EH (cell line): Measurements from ENCODE around the gene FRMD4A.
"Not testable (repeated sequence)": the region's sequence is repeated elsewhere in the genome, so short reads cannot be mapped to it uniquely, and the experiment has no call there.

Experiments
- DNase-seq: peaks from one replicate; pipeline ENCODE4 v3.0.0-alpha.2; 2015; ENCODE audit warnings: low read depth

The FRMD4A gene

DNA sequence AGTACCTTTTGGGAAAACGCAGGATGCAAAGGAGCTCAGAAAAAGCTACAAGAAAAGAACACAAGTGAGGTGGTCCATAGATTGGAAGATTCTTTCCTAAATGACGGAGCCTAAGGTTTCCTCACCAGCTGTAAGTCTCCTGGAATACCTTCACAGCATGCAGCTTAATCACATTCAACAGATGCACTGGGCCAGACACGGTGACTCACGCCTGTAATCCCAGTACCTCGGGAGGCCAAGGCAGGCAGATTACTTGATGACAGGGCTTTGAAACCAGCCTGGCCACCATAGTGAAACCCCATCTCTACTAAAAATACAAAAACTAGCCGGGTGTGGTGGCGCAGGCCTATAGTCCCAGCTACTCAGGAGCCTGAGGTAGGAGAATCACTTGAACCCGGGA, 228.7 kb downstream of the FRMD4A start:
- peak; percentile 32 for DNase-seq

DNA sequence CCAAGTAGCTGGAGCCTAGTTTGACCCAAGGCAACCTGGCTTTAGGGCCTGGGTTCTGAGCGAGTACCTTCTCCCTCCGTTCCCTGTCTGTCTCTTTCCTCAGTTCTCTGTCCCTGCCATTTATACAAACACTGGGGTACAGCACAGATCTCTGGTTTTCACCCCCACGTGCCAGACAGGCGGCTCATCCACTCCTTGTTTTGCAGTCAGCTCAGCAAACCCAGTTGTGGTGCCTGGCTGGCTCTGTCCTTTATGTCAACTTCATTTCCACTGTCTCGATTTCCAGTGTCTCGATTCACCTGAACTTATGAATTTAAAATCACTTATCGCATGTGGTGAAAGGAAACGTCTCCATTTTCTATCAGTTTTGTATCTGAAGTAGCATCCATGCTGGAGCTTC, 230.8 kb downstream of the FRMD4A start:
- no peak for DNase-seq

GRCh38 chr10:14093730-14094484, 236.8 kb downstream of the FRMD4A start:
- peak; percentile 76 for DNase-seq

DNA sequence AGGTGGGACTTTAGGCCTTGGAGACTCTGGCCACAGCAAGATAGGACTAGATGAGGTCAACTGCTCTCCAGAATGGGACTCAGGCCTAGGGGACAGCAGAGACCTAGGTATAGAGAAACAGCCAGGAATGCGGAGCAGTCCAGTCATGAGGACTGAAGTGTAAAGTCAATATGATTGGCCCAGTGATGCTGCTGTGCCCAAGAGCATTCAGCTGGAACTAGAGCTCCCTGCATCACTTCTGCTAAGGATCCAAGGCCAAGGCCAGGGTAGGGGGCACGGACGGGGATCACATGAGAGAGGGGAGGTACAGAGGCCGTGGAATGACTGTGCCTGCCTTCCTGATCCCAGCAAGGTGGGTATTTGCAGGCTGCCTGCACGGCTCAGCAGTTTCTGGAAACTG, 237.9 kb downstream of the FRMD4A start:
- no peak for DNase-seq

DNA sequence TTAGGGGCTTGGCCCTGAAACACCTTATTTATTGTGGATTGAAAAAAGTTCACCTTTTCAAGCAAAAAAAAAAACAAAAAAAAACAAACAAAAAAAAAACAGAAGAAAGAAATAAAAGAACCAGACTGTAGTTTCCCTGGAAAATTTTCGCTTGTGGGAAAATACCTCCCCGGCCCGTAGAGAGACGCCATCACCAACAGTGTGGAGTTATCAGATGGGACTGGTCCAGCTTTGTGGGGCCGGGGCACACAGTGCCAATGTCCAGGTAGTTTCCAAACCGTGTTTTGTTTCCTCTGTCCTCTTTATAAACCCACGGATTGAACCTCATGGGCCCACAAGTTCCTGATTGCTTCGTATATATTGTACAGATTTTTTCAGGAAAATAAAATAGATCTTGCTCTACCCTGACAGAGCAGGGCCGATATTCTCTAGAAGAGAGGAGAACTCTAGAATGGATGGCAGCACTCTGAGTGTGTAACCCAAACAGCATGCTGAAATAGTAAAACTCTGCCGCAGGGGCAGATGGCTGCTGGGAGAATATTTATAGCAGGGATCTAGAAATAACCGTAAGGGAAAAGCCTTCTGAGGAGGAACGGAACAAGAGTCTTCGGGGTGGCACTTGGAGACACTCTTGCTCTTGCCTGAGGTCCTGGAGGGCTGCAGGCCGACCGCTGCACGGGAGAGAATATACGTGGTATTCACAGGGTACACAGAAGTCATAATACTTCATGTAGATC, 241.0 kb downstream of the FRMD4A start:
- DNase-seq: peak; percentile 24

DNA sequence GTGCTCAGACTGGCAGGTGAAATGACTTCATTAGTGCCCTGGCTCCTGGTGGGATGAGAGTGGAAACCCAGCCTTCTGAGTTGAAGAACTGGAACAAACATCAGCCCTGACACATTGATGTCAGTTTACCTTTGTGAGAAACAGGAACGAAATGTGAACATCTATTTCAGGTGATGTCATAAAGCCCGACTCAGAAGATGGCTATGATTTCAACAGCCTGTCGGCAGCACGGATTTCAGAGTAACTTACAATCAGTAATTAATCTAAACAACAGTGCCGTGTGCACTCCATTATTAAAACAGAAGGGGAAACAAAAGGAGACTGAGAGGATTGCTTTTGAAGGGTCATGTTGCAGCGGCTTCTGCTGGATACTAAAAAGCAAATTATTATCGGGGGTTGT, 243.2 kb downstream of the FRMD4A start:
- DNase-seq: no peak

- peak; percentile 65 for DNase-seq
These were observed 244.1 kb downstream of the FRMD4A start for GRCh38 chr10:14086596-14086995.

- DNase-seq: peak; percentile 39
These were observed 245.8 kb downstream of the FRMD4A start for GRCh38 chr10:14084875-14085274.

DNA sequence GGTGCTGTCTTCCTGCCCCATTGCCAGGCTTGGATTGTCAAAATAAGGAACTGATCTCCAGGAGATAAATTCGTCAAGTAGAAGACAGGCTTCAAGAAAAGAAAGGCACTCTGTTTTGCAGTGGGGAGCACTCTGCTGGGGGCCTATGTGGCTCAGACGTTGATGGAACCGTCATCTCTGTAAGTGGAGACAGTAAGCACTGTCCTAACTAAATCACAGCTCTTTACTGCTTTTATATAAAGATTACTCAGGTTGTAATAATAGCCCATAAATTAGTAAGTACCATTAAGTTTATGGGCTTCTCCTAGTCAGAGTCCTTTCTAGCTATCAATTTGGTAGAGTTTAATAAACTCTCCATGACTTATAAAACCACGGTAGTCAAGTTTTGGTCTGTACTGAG, 249.9 kb downstream of the FRMD4A start:
- DNase-seq: no peak

DNA sequence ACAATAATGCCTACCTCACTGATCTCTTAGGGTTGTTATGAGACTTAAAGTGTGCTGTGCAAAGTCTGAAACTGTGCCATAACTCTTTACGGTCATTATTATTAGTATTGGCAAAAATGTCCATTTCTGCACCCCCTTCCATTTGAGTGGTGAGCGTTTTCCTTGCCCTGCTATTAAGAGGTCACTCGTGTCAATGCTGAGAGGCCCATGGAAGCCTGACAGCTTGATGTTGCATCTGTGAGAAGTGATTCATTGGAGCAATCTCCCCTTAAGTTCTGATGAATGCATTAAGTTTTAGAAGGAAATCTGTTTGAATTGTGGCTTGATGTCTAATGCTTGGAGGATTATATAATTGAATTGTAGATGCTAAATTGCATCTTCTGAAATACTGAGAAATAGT, 253.3 kb downstream of the FRMD4A start:
- DNase-seq: no peak

- peak; percentile 100 for DNase-seq
These were observed 256.5 kb downstream of the FRMD4A start for GRCh38 chr10:14074062-14074884.

GRCh38 chr10:14072541-14072940, 258.2 kb downstream of the FRMD4A start:
- DNase-seq: peak; percentile 72

DNA sequence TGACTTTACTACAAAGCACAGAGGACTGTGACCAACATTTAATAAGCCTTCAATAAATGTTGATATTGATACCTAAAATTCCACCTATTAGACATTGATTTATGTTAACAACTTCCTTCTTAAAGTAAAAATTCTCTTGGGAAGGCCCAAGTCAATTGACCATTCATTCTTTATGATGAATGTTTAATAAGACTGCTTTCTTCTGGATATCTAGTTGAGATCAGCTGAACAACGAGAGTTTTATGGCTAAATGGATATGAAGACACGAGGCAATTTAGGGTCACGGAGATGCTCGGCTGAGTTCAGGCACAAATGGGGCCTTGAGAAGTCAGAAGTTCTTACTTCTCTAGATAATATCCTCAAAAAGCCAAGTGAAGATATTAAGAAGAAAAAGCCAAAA, 258.8 kb downstream of the FRMD4A start:
- DNase-seq: no peak

DNA sequence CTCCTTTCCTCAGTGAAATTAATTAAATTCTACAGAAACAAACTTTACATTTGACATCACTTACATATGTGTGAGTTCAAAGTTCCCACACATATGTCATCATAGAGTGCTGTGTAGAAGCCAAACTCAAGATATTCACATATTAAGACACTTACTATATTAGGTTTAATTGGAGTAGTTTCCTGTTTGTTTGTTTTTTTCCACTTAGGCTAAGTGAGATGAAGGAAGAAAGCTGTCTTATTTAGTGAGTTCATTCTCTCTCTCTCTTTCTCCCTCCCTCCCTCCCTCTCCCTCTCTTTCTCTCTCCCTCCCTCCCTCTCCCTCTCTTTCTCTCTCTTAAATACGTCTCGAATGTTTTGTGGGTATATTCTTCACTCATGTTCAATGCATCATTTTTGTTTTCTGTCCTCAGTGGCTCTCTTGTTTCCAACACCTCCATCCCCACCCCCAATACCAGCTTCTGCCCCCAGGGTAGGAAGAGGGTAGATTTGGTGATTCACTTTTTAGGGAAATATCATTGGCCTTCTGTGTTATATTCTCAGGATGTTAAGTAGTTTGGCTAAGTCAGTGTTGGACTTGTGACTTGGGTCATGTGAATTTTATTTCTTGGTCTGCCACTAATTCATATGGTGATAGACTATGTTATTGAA, 262.0 kb downstream of the FRMD4A start:
- no peak for DNase-seq

GRCh38 chr10:14067638-14068037, 263.1 kb downstream of the FRMD4A start:
- DNase-seq: not testable (repeated sequence)

GRCh38 chr10:14066106-14066505, 264.6 kb downstream of the FRMD4A start:
- DNase-seq: no peak

- peak; percentile 99 for DNase-seq
These were observed 267.0 kb downstream of the FRMD4A start for GRCh38 chr10:14063531-14064285.

- peak; percentile 57 for DNase-seq
These were observed 268.0 kb downstream of the FRMD4A start for GRCh38 chr10:14062528-14063260.

DNA sequence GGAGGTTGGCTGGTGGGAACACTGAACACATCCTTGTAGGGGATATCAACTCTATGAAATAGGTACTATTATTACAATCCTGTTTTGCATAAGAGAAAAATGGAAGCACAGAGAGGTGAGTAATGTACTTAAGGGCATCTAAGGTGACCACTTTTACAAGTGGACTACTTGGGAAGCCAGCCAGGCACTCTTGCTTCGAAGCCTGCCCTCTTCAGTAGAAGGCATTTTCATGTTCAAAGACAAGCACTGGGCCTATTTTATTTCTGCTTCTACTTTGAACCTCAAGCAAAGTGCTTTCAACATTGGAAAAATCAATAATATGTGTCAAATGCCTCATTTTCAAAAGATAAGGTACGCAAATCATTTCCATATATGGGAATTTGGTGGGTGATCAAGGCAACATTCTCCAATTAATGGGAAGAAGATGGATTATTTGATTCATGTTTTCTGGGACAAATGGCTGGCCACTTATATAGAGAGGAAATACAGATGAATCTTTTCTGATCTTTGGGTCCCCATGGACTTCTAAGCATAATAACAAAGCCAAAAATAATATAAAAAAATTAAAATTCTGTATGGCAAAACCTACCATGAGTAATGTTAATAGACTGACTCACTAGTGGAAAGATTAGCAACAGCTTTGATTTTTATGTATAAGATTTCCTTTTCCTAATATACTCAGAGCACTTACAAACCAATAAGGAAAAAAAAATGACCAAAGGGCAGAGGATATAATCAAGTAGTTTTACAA, 270.2 kb downstream of the FRMD4A start:
- no peak for DNase-seq
